Cardiac septum (tissue), 1 donor: ENCODE data around the gene LRRC37A3. TPM values are rescaled to one million over a fixed set of nuclear protein-coding genes. Genes with fewer than 3 reads are reported as not detected.
"Not testable (repeated sequence)": the region's sequence is repeated elsewhere in the genome, so short reads cannot be mapped to it uniquely, and the experiment has no call there.

Source experiments
- DNase-seq: peaks from one replicate; pipeline ENCODE4 v3.0.0-alpha.2; 2020; ENCODE audit warnings: low spot score
- intact Hi-C: fragments of 100-400 bp; cut with DNase I; formaldehyde crosslinking; loops from one replicate; pipeline ENCODE4 v1.14.0; 2022
- total RNA-seq: library from RNA; stranded (reverse); fragmentation: NEBNext Ultra II Directional; extraction: Animal tissue kit (Norgen Biotek cat#: 25700); gene quantifications from one replicate; pipeline ENCODE4 v1.2.1, GENCODE V29; 2021
- donor health status: DM: no; HTN: no; CAD: no.

LRRC37A3 gene
- total RNA-seq, 1 donor from 2014 or later = 4.2 TPM

GRCh38 chr17:64929419-64930209 is 10.3 kb upstream of the LRRC37A3 start:
- intact Hi-C loops = loop anchor here (5.0 kb wide), 1 partner anchor 268 kb away; no protein-coding TSS in a partner anchor

GRCh38 chr17:64928701-64929100 is 9.4 kb upstream of the LRRC37A3 start:
- intact Hi-C loops = loop anchor here (5.0 kb wide), 1 partner anchor 269 kb away; no protein-coding TSS in a partner anchor
- DNase-seq = not testable (repeated sequence)

More at GRCh38 chr17:64929419-64930209, 10.3 kb upstream of the LRRC37A3 start:
- not testable (repeated sequence) for DNase-seq

GRCh38 chr17:64927444-64927843 is 8.2 kb upstream of the LRRC37A3 start:
- intact Hi-C loops = loop anchor here (5.0 kb wide), 1 partner anchor 270 kb away; no protein-coding TSS in a partner anchor
- DNase-seq = not testable (repeated sequence)

GRCh38 chr17:64926430-64926829 is 7.2 kb upstream of the LRRC37A3 start:
- intact Hi-C loops = loop anchor here (5.0 kb wide), 1 partner anchor 271 kb away; no protein-coding TSS in a partner anchor
- DNase-seq = not testable (repeated sequence)

- intact Hi-C loops = loop anchor here (5.0 kb wide), 1 partner anchor 272 kb away; no protein-coding TSS in a partner anchor
- not testable (repeated sequence) for DNase-seq
These were observed 6.0 kb upstream of the LRRC37A3 start for GRCh38 chr17:64925244-64925643.

- DNase-seq, intact Hi-C loops: not testable (repeated sequence)
These were observed 3.8 kb upstream of the LRRC37A3 start for GRCh38 chr17:64923051-64923568.

GRCh38 chr17:64920419-64921172 is 1.3 kb upstream of the LRRC37A3 start:
- intact Hi-C loops = no loop called here
- DNase-seq = no peak

GRCh38 chr17:64920026-64920418 is 744 bp upstream of the LRRC37A3 start:
- intact Hi-C loops = no loop called here
- DNase-seq = no peak

GRCh38 chr17:64918842-64919288 is 413 bp downstream of the LRRC37A3 start:
- peak; percentile 79 for DNase-seq
- intact Hi-C loops = loop anchor here (2.0 kb wide), 1 partner anchor 44 kb away; no protein-coding TSS in a partner anchor

- intact Hi-C loops = not testable (repeated sequence)
These were observed 1.7 kb downstream of the LRRC37A3 start for GRCh38 chr17:64917540-64917939.

GRCh38 chr17:64915244-64915643 is 4.0 kb downstream of the LRRC37A3 start:
- DNase-seq, intact Hi-C loops: not testable (repeated sequence)

More at GRCh38 chr17:64917540-64917939, 1.7 kb downstream of the LRRC37A3 start:
- not testable (repeated sequence) for DNase-seq

GRCh38 chr17:64910191-64910514 is 9.1 kb downstream of the LRRC37A3 start:
- intact Hi-C loops, DNase-seq: not testable (repeated sequence)

- DNase-seq, intact Hi-C loops: not testable (repeated sequence)
These were observed 9.6 kb downstream of the LRRC37A3 start for GRCh38 chr17:64909511-64910190.

GRCh38 chr17:64904069-64904468 is 15.2 kb downstream of the LRRC37A3 start:
- intact Hi-C loops, DNase-seq: not testable (repeated sequence)

GRCh38 chr17:64897136-64897535 is 22.1 kb downstream of the LRRC37A3 start:
- DNase-seq, intact Hi-C loops: not testable (repeated sequence)

GRCh38 chr17:64874210-64874609 is 45.1 kb downstream of the LRRC37A3 start:
- intact Hi-C loops = not testable (repeated sequence)

GRCh38 chr17:64847504-64848466 is 71.5 kb downstream of the LRRC37A3 start:
- peak; percentile 89 for DNase-seq
- intact Hi-C loops = not testable (repeated sequence)

More at GRCh38 chr17:64874210-64874609, 45.1 kb downstream of the LRRC37A3 start:
- DNase-seq = not testable (repeated sequence)

GRCh38 chr17:64846892-64847291 is 72.4 kb downstream of the LRRC37A3 start:
- intact Hi-C loops = not testable (repeated sequence)

More at GRCh38 chr17:64846892-64847291, 72.4 kb downstream of the LRRC37A3 start:
- not testable (repeated sequence) for DNase-seq
